ENCODE data around the gene PPFIA3. TPM values are rescaled to one million over a fixed set of nuclear protein-coding genes. Genes with fewer than 3 reads are reported as not detected.

The PPFIA3 gene
- total RNA-seq, 1 experiment from 2014 or later = 27.3 TPM

DNA sequence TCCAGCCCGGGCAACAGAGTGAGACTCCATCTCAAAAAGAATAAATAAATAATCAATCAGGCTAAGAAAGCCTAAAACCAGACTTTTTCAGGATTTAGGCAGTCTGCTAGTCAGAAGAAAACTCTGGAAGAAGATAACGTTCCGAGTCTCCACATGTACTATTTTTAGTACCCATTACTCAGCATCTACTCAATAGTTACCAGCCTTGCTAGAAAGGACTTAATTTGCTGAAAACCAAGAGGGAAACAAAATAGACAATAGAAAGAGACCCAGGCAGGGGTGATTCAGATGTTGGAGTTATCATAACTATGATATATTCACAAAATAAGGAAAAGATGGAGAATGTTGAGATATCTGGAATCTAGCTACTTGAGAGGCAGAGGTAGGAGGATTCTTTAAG, 8.8 kb upstream of the PPFIA3 start (continued):
- TF ChIP-seq, protein P1, sequence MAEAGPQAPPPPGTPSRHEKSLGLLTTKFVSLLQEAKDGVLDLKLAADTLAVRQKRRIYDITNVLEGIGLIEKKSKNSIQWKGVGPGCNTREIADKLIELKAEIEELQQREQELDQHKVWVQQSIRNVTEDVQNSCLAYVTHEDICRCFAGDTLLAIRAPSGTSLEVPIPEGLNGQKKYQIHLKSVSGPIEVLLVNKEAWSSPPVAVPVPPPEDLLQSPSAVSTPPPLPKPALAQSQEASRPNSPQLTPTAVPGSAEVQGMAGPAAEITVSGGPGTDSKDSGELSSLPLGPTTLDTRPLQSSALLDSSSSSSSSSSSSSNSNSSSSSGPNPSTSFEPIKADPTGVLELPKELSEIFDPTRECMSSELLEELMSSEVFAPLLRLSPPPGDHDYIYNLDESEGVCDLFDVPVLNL (CRISPR knock-in tag; IDR thresholded peaks at IDR 0.05; ENCODE audit: borderline replicate concordance, low read depth) = no peak

GRCh38 chr19:49111218-49111998, 7.9 kb upstream of the PPFIA3 start:
- H3K9me3 Mint-ChIP-seq = no peaks in the 10 kb centered on the region
- no peak for DNase-seq (ENCODE audit: low spot score)
- no peak overlapping the region for H3K4me3 Mint-ChIP-seq
- H3K36me3 Mint-ChIP-seq = peaks cover 25% of the 10 kb centered on the region
- peaks cover 22% of the 10 kb centered on the region for H3K4me1 Mint-ChIP-seq
- ChIA-PET POLR2A (no interaction called here), CTCF (interaction anchor here (0.6 to 4.9 kb wide), 6 partner anchors 14 to 154 kb away, joined by 3 to 24 read pairs (median 4); no protein-coding TSS in a partner anchor)
- no peak overlapping the region for H3K27ac Mint-ChIP-seq
- TF ChIP-seq NFYB (CRISPR knock-in tag; conservative IDR thresholded peaks at IDR 0.05; ENCODE audit: low read depth) (no peak), CTCF (IDR thresholded peaks at IDR 0.05) (no peak), ZNF416 (CRISPR knock-in tag; IDR thresholded peaks at IDR 0.05) (no peak), MXD4 (CRISPR knock-in tag; IDR thresholded peaks at IDR 0.05; ENCODE audit: borderline replicate concordance) (no peak), SP1 (CRISPR knock-in tag; conservative IDR thresholded peaks at IDR 0.05) (no peak), NFATC4 (CRISPR knock-in tag; IDR thresholded peaks at IDR 0.05) (no peak), GRHL2 (CRISPR knock-in tag; IDR thresholded peaks at IDR 0.05; ENCODE audit: insufficient replicate concordance, severe bottlenecking) (no peak), ZNF423 (CRISPR knock-in tag; IDR thresholded peaks at IDR 0.05) (no peak), CREM (CRISPR knock-in tag; IDR thresholded peaks at IDR 0.05) (no peak), TP53 (CRISPR knock-in tag; IDR thresholded peaks at IDR 0.05) (no peak), ZNF232 (CRISPR knock-in tag; IDR thresholded peaks at IDR 0.05) (no peak)
- TF ChIP-seq, protein P2, sequence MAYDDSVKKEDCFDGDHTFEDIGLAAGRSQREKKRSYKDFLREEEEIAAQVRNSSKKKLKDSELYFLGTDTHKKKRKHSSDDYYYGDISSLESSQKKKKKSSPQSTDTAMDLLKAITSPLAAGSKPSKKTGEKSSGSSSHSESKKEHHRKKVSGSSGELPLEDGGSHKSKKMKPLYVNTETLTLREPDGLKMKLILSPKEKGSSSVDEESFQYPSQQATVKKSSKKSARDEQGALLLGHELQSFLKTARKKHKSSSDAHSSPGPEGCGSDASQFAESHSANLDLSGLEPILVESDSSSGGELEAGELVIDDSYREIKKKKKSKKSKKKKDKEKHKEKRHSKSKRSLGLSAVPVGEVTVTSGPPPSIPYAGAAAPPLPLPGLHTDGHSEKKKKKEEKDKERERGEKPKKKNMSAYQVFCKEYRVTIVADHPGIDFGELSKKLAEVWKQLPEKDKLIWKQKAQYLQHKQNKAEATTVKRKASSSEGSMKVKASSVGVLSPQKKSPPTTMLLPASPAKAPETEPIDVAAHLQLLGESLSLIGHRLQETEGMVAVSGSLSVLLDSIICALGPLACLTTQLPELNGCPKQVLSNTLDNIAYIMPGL (CRISPR knock-in tag; IDR thresholded peaks at IDR 0.05) = no peak
- TF ChIP-seq, protein P3, sequence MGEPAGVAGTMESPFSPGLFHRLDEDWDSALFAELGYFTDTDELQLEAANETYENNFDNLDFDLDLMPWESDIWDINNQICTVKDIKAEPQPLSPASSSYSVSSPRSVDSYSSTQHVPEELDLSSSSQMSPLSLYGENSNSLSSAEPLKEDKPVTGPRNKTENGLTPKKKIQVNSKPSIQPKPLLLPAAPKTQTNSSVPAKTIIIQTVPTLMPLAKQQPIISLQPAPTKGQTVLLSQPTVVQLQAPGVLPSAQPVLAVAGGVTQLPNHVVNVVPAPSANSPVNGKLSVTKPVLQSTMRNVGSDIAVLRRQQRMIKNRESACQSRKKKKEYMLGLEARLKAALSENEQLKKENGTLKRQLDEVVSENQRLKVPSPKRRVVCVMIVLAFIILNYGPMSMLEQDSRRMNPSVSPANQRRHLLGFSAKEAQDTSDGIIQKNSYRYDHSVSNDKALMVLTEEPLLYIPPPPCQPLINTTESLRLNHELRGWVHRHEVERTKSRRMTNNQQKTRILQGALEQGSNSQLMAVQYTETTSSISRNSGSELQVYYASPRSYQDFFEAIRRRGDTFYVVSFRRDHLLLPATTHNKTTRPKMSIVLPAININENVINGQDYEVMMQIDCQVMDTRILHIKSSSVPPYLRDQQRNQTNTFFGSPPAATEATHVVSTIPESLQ (CRISPR knock-in tag; IDR thresholded peaks at IDR 0.05) = no peak
- TF ChIP-seq, protein P4, sequence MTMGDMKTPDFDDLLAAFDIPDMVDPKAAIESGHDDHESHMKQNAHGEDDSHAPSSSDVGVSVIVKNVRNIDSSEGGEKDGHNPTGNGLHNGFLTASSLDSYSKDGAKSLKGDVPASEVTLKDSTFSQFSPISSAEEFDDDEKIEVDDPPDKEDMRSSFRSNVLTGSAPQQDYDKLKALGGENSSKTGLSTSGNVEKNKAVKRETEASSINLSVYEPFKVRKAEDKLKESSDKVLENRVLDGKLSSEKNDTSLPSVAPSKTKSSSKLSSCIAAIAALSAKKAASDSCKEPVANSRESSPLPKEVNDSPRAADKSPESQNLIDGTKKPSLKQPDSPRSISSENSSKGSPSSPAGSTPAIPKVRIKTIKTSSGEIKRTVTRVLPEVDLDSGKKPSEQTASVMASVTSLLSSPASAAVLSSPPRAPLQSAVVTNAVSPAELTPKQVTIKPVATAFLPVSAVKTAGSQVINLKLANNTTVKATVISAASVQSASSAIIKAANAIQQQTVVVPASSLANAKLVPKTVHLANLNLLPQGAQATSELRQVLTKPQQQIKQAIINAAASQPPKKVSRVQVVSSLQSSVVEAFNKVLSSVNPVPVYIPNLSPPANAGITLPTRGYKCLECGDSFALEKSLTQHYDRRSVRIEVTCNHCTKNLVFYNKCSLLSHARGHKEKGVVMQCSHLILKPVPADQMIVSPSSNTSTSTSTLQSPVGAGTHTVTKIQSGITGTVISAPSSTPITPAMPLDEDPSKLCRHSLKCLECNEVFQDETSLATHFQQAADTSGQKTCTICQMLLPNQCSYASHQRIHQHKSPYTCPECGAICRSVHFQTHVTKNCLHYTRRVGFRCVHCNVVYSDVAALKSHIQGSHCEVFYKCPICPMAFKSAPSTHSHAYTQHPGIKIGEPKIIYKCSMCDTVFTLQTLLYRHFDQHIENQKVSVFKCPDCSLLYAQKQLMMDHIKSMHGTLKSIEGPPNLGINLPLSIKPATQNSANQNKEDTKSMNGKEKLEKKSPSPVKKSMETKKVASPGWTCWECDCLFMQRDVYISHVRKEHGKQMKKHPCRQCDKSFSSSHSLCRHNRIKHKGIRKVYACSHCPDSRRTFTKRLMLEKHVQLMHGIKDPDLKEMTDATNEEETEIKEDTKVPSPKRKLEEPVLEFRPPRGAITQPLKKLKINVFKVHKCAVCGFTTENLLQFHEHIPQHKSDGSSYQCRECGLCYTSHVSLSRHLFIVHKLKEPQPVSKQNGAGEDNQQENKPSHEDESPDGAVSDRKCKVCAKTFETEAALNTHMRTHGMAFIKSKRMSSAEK (CRISPR knock-in tag; IDR thresholded peaks at IDR 0.05; ENCODE audit: borderline replicate concordance) = no peak
- ATAC-seq = no peak
- H3K27me3 Mint-ChIP-seq (ENCODE audit: low read depth) = peaks cover 18% of the 10 kb centered on the region
